HCT116 (cell line): Measurements from ENCODE around the gene FBXW2. TPM values are rescaled to one million over a fixed set of nuclear protein-coding genes. Genes with fewer than 3 reads are reported as not detected.

ENCODE experiments used
- ATAC-seq: fragments of 200-7000 bp; cut with Tn5 transposase; 2 replicates; pipeline ENCODE4 v1.9.1; 2020; ENCODE audit warnings: mild to moderate bottlenecking, moderate library complexity
- BruUV-seq: library from RNA; stranded (reverse); fragments of 400-500 nt; replicated peaks from 2 replicates; lab custom pipeline; 2021; lab: Mats Ljungman, UMichigan
- CTCF ChIA-PET: fragments of 300-600 bp; sonication (Branson Sonifier 250); formaldehyde crosslinking; loops from one replicate; lab custom pipeline; 2021; ENCODE audit warnings: antibody characterized with exemption; lab: Charles Lee
- POLR2A ChIA-PET: fragments of 300-600, 350-600 bp; sonication (Branson Sonifier 250); formaldehyde crosslinking; loops from one replicate; lab custom pipeline; 2021; ENCODE audit warnings: antibody characterized with exemption; lab: Charles Lee
- RAD21 ChIA-PET, 2 experiments: fragments of 300-600 bp; sonication (Branson Sonifier 250); formaldehyde crosslinking; loops; one replicate each; lab custom pipeline; 2023; ENCODE audit warnings: low total read pairs in 2 of 2; ENCODE audit not compliant: uncharacterized antibody in 2 of 2, unreplicated experiment in 2 of 2, low non-redundant PET in 1 of 2; lab: Charles Lee
- DNase-seq: peaks from one replicate; pipeline ENCODE4 v3.0.0-alpha.2; 2010; ENCODE audit warnings: low read depth, low spot score
- H2AFZ ChIP-seq: fragments of 200-600 bp; shearing (Covaris generic), sonication (generic); 2 replicates; pipeline ENCODE4 v1.6.1; 2017; ENCODE audit warnings: low read depth, mixed run types, mixed read lengths, antibody characterized with exemption, low read length; ENCODE audit not compliant: poor library complexity, severe bottlenecking
- H3K27ac ChIP-seq: 2 replicates; pipeline ENCODE4 v1.5.1; 2012; ENCODE audit warnings: low read depth, low read length
- H3K27me3 ChIP-seq: fragments of 200-600 bp; sonication (generic); 2 replicates; pipeline ENCODE4 v1.6.1; 2016; ENCODE audit warnings: mixed run types, low read length, mixed read lengths; ENCODE audit not compliant: insufficient read depth
- H3K36me3 ChIP-seq, 2 experiments: fragments of 200-500 bp in 1 of 2; fragments of 200-600 bp in 1 of 2; sonication (Bioruptor generic) in 1 of 2; sonication (generic) in 1 of 2; 2 replicates each; pipeline versions ENCODE4 v1.5.1 to v1.6.1; 2014 to 2016; ENCODE audit warnings: low read length in 2 of 2, inconsistent platforms in 1 of 2, mixed read lengths in 1 of 2, mixed run types in 1 of 2; ENCODE audit not compliant: insufficient read depth in 2 of 2, control insufficient read depth in 1 of 2
- H3K4me1 ChIP-seq, 2 experiments: fragments of 200-600 bp in 1 of 2; sonication (generic) in 1 of 2; 2 replicates each; pipeline versions ENCODE4 v1.5.1 to v1.6.1; 2012 to 2017; ENCODE audit warnings: low read length in 2 of 2, inconsistent platforms in 1 of 2, mild to moderate bottlenecking in 1 of 2, mixed read lengths in 1 of 2, mixed run types in 1 of 2, moderate library complexity in 1 of 2; ENCODE audit not compliant: insufficient read depth in 2 of 2, control insufficient read depth in 1 of 2
- H3K4me2 ChIP-seq: fragments of 200-600 bp; sonication (generic); 2 replicates; pipeline ENCODE4 v1.6.1; 2017; ENCODE audit warnings: mixed run types, low read length, mixed read lengths
- H3K4me3 ChIP-seq, 2 experiments: fragments of 200-600 bp in 1 of 2; sonication (generic) in 1 of 2; replicated peaks in 1 of 2; 2 replicates each; pipeline ENCODE4 v1.5.1; 2011 to 2016; ENCODE audit warnings: low read length in 2 of 2, control low read depth in 1 of 2, low read depth in 1 of 2, mild to moderate bottlenecking in 1 of 2, mixed read lengths in 1 of 2, mixed run types in 1 of 2
- H3K79me2 ChIP-seq: fragments of 200-600 bp; sonication (generic); 2 replicates; pipeline ENCODE4 v1.6.1; 2017; ENCODE audit warnings: mild to moderate bottlenecking, mixed run types, low read length, moderate library complexity, mixed read lengths; ENCODE audit not compliant: insufficient read depth
- H3K9ac ChIP-seq: fragments of 200-600 bp; sonication (generic); 2 replicates; pipeline ENCODE4 v1.6.1; 2016; ENCODE audit warnings: low read length, mixed read lengths
- H3K9me2 ChIP-seq: fragments of 200-600 bp; sonication (generic), shearing (Covaris generic); 2 replicates; pipeline ENCODE4 v1.6.1; 2017; ENCODE audit warnings: mixed run types, mild to moderate bottlenecking, moderate library complexity; ENCODE audit not compliant: insufficient read depth
- H3K9me3 ChIP-seq, 2 experiments: fragments of 200-500 bp in 1 of 2; fragments of 200-600 bp in 1 of 2; sonication (Bioruptor generic) in 1 of 2; sonication (generic) in 1 of 2; 2 replicates each; pipeline ENCODE4 v1.6.1; 2014 to 2017; ENCODE audit warnings: low read length in 2 of 2, mixed read lengths in 2 of 2, inconsistent platforms in 1 of 2, low read depth in 1 of 2, mild to moderate bottlenecking in 1 of 2, mixed run types in 1 of 2, moderate library complexity in 1 of 2; ENCODE audit not compliant: control insufficient read depth in 1 of 2, insufficient read depth in 1 of 2
- H4K20me1 ChIP-seq: fragments of 200-600 bp; sonication (generic), shearing (Covaris generic); 2 replicates; pipeline ENCODE4 v1.6.1; 2017; ENCODE audit warnings: mixed run types, mild to moderate bottlenecking, moderate library complexity; ENCODE audit not compliant: insufficient read depth
- CBX3 ChIP-seq: IDR thresholded peaks from 2 replicates; pipeline ENCODE4 v1.6.1; 2012; ENCODE audit warnings: low read depth
- EGR1 ChIP-seq: IDR thresholded peaks from 2 replicates; pipeline ENCODE4 v1.6.1; 2012; ENCODE audit warnings: low read depth
- EZH2phosphoT487 ChIP-seq: fragments of 200-600 bp; IDR thresholded peaks from 2 replicates; pipeline ENCODE4 v1.6.1; 2018; ENCODE audit warnings: antibody characterized with exemption, borderline replicate concordance
- JUND ChIP-seq: IDR thresholded peaks from 2 replicates; pipeline ENCODE4 v1.6.1; 2012
- POLR2AphosphoS5 ChIP-seq: IDR thresholded peaks from 2 replicates; pipeline ENCODE4 v1.6.1; 2011; ENCODE audit warnings: mild to moderate bottlenecking, low read depth, low read length, moderate library complexity
- SIN3A ChIP-seq: IDR thresholded peaks from 2 replicates; pipeline ENCODE4 v1.6.1; 2012; ENCODE audit warnings: low read depth
- YY1 ChIP-seq: IDR thresholded peaks from 2 replicates; pipeline ENCODE4 v1.6.1; 2011; ENCODE audit warnings: low read length, low read depth, moderate library complexity, mild to moderate bottlenecking; ENCODE audit not compliant: insufficient replicate concordance; ENCODE audit errors: extremely low read depth
- ZFX ChIP-seq: fragments of 450-650 bp; IDR thresholded peaks from 2 replicates; pipeline ENCODE4 v1.6.1; 2017
- ZNF274 ChIP-seq: fragments of 200-500 bp; sonication (Bioruptor generic); IDR thresholded peaks from 2 replicates; pipeline ENCODE4 v1.6.1; 2014; ENCODE audit warnings: mild to moderate bottlenecking, low read depth, low read length, inconsistent platforms
- intact Hi-C: fragments of 100-400 bp; cut with micrococcal nuclease; formaldehyde crosslinking; loops from 2 replicates; pipeline ENCODE4 v1.10.0; 2022
- total RNA-seq: library from RNA; stranded (reverse); gene quantifications from one replicate; pipeline ENCODE4 v1.2.1, GENCODE V29; 2021; ENCODE audit not compliant: unreplicated experiment
- TF ChIP-seq, protein P1 (sequence below): IDR thresholded peaks from 2 replicates; pipeline ENCODE4 v1.6.1; 2012
- TF ChIP-seq, protein P2 (sequence below): IDR thresholded peaks from 2 replicates; pipeline ENCODE4 v1.6.1; 2012; ENCODE audit warnings: low read depth

The FBXW2 gene
- total RNA-seq, 1 experiment from 2014 or later = 59.6 TPM

DNA sequence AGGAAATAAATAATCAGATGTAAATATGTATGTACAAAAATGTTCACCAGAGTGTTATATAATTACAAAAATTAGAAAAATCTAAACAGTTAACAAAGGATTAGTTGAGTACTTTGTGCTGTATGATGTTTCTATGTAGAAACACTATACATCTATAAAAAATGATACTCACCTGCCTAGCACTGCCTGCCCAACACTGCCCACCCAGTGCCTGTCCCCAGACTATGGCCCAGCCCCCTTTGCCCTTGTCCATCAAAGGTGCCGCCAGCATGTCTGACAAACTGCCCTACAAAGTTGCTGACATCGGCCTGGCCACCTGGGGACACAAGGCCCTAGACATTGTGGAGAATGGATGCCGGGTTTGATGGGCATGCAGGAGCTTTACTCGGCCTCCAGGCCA lies 72.8 kb downstream of the FBXW2 start:
- ATAC-seq = no peak
- Histone ChIP-seq H3K9ac (no peak overlapping the region), H3K27me3 (no peaks in the 10 kb centered on the region), H3K9me2 (no peaks in the 10 kb centered on the region), H3K4me1 (peaks cover 0 to 1% of the 10 kb centered on the region in 2 experiments; a peak in 1 of 4 replicates), H3K27ac (no peak overlapping the region), H3K79me2 (no peaks in the 10 kb centered on the region), H2AFZ (no peak overlapping the region), H3K4me2 (no peak overlapping the region), H3K4me3 (no peak overlapping the region), H3K9me3 (no peaks in the 10 kb centered on the region), H4K20me1 (no peaks in the 10 kb centered on the region)
- CTCF ChIA-PET = no interaction called here
- BruUV-seq = no TSS peak
- DNase-seq = no peak
- RAD21 ChIA-PET = no interaction called here
- POLR2A ChIA-PET = no interaction called here
- TF ChIP-seq EGR1 (no peak), POLR2AphosphoS5 (no peak), YY1 (no peak), EZH2phosphoT487 (no peak), CBX3 (no peak), ZNF274 (no peak), ZFX (no peak)
- TF ChIP-seq, protein P1, sequence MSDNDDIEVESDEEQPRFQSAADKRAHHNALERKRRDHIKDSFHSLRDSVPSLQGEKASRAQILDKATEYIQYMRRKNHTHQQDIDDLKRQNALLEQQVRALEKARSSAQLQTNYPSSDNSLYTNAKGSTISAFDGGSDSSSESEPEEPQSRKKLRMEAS = no peak
- TF ChIP-seq, all 23 proteins: peak for 0
- no peaks in the 10 kb centered on the region for H3K36me3 ChIP-seq
- intact Hi-C loops = no loop called here

DNA sequence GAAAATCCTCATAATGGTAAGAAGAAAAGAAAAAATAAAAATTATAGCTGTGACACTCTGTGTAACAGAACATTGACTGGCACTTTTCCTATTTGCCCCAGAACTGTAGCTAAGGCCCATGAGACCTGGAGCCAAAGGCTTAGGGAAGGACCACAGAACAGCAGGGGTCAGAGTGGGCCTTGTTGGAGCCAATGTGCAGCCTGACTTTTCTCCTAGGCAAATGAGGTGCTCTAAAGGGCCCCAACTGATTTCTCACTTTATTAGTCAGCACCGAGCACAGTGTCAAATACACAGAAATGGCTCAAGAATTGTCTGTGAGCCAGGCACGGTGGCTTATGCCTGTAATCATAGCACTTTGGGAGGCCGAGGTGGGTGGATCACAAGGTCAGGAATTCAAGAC lies 74.9 kb downstream of the FBXW2 start:
- Histone ChIP-seq H3K9me2 (no peaks in the 10 kb centered on the region), H3K27ac (no peak overlapping the region), H3K36me3 (no peaks in the 10 kb centered on the region), H2AFZ (no peak overlapping the region), H3K4me2 (no peak overlapping the region), H3K4me3 (no peak overlapping the region), H3K9ac (no peak overlapping the region)
- intact Hi-C loops = no loop called here
- RAD21 ChIA-PET = no interaction called here
- CTCF ChIA-PET = no interaction called here
- POLR2A ChIA-PET = no interaction called here
- no peak for DNase-seq
- TF ChIP-seq JUND (no peak), SIN3A (no peak), POLR2AphosphoS5 (no peak)
- TF ChIP-seq, protein P2, sequence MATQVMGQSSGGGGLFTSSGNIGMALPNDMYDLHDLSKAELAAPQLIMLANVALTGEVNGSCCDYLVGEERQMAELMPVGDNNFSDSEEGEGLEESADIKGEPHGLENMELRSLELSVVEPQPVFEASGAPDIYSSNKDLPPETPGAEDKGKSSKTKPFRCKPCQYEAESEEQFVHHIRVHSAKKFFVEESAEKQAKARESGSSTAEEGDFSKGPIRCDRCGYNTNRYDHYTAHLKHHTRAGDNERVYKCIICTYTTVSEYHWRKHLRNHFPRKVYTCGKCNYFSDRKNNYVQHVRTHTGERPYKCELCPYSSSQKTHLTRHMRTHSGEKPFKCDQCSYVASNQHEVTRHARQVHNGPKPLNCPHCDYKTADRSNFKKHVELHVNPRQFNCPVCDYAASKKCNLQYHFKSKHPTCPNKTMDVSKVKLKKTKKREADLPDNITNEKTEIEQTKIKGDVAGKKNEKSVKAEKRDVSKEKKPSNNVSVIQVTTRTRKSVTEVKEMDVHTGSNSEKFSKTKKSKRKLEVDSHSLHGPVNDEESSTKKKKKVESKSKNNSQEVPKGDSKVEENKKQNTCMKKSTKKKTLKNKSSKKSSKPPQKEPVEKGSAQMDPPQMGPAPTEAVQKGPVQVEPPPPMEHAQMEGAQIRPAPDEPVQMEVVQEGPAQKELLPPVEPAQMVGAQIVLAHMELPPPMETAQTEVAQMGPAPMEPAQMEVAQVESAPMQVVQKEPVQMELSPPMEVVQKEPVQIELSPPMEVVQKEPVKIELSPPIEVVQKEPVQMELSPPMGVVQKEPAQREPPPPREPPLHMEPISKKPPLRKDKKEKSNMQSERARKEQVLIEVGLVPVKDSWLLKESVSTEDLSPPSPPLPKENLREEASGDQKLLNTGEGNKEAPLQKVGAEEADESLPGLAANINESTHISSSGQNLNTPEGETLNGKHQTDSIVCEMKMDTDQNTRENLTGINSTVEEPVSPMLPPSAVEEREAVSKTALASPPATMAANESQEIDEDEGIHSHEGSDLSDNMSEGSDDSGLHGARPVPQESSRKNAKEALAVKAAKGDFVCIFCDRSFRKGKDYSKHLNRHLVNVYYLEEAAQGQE = no peak
- TF ChIP-seq, all 23 proteins: peak for 0
- H3K9me3 ChIP-seq = no peaks in the 10 kb centered on the region
- H3K4me1 ChIP-seq = peaks cover under 1 to 13% of the 10 kb centered on the region in 2 experiments; a peak in 3 of 4 replicates
- no peaks in the 10 kb centered on the region for H4K20me1 ChIP-seq
- no peaks in the 10 kb centered on the region for H3K27me3 ChIP-seq
- H3K79me2 ChIP-seq = no peaks in the 10 kb centered on the region
- no TSS peak for BruUV-seq
- ATAC-seq = no peak
